Psoas muscle (tissue), 8 donors: ENCODE data around the gene ETS1. TPM values are rescaled to one million over a fixed set of nuclear protein-coding genes. Genes with fewer than 3 reads are reported as not detected.
A peak's percentile ranks its signal among the peaks of the same experiment; 100 is the strongest.

Experiments used
- ATAC-seq, 4 donors: fragments of 200-7000 bp; cut with Tn5 transposase; one replicate each; pipeline ENCODE4 v1.9.1; 2020; ENCODE audit warnings: moderate library complexity in 3 of 4, mild to moderate bottlenecking in 2 of 4
- DNase-seq, 2 donors: peaks; one replicate each; pipeline ENCODE4 v3.0.0-alpha.2; 2020
- H3K27ac ChIP-seq: fragments of 200-600 bp; one replicate; pipeline ENCODE4 v1.8.0; 2022
- H3K27me3 ChIP-seq, 3 donors: fragments of 200-600 bp in 1 of 3; one replicate each; pipeline versions ENCODE4 v1.6.1 to v1.8.0; 2013 to 2022; ENCODE audit warnings: low read length in 2 of 3, mild to moderate bottlenecking in 2 of 3, moderate library complexity in 1 of 3; ENCODE audit not compliant: insufficient read depth in 3 of 3
- H3K36me3 ChIP-seq, 2 donors: fragments of 200-600 bp in 1 of 2; one replicate each; pipeline versions ENCODE4 v1.6.1 to v1.8.0; 2013 to 2022; ENCODE audit warnings: low read depth in 1 of 2, mild to moderate bottlenecking in 1 of 2, moderate library complexity in 1 of 2; ENCODE audit not compliant: insufficient read depth in 1 of 2
- H3K4me1 ChIP-seq: fragments of 200-600 bp; one replicate; pipeline ENCODE4 v1.8.0; 2022
- H3K4me3 ChIP-seq: fragments of 200-600 bp; one replicate; pipeline ENCODE4 v1.8.0; 2022; ENCODE audit warnings: mild to moderate bottlenecking
- H3K9me3 ChIP-seq: fragments of 200-600 bp; one replicate; pipeline ENCODE4 v1.8.0; 2022
- WGBS, 3 donors: extraction: QIAGEN DNeasy Blood & Tissue Kit; methylation state at CpG; one replicate each; pipeline versions ENCODE4 v1.1.6 to v1.1.7; 2013; 5-methylcytosine and 5-hydroxymethylcytosine counted together
- intact Hi-C, 2 donors: fragments of 100-400 bp; cut with DNase I; formaldehyde crosslinking; loops; one replicate each; pipeline versions ENCODE4 v1.11.0 to v1.14.2; 2022
- polyA plus RNA-seq, 3 donors: library from polyadenylated mRNA; stranded (reverse); fragments of 200-250 nt; gene quantifications; one replicate each; pipeline ENCODE4 v1.2.3, GENCODE V29; 2013
- total RNA-seq, 4 donors: library from RNA; stranded (reverse); fragmentation: NEBNext Ultra II Directional in 2 of 4; extraction: Animal tissue kit (Norgen Biotek cat#: 25700) in 2 of 4; gene quantifications; one replicate each; pipeline versions ENCODE4 v1.2.1 to v1.2.4, GENCODE V29; 2021 to 2023
- TF ChIP-seq, protein P1 (sequence below): fragments of 200-600 bp; IDR thresholded peaks from one replicate; pipeline ENCODE4 v1.8.0; 2022; ENCODE audit warnings: antibody characterized with exemption
- donor health status: healthy with polysubstance abuse.
- donor health status: DM: no; HTN: no; CAD: no; lungs with moderate emphysema.
- donor health status: Bipolar disorder and iron deficiency.
- donor health status: healthy.
- donor health status: DM: yes; HTN: yes; CAD: no.
- donor health status: DM: no; HTN: no; CAD: no.
- donor health status: DM: no; HTN: no; CAD: no.
- donor health status: DM: yes; HTN: yes; CAD: no.

ETS1 gene
- total and polyA plus RNA-seq, 7 donors = 8.5 to 32.4 (median 19.3) TPM

- intact Hi-C loops = loop anchor here in 1 of 2 donors (5.0 kb wide), 1 partner anchor 77 kb away; no protein-coding TSS in a partner anchor
- Histone ChIP-seq H3K9me3 (no peaks in the 10 kb centered on the region), H3K4me3 (no peak overlapping the region), H3K4me1 (peaks cover 12% of the 10 kb centered on the region), H3K36me3 (no peaks in the 10 kb centered on the region), H3K27ac (peak overlapping the region; percentile 74), H3K27me3 (no peaks in the 10 kb centered on the region)
- ATAC-seq = no peak
- no peak for DNase-seq
- WGBS, 3 donors = 71 to 91% (median 78%) methylated on average over 4 of the region's 4 CpGs
- TF ChIP-seq, protein P1, sequence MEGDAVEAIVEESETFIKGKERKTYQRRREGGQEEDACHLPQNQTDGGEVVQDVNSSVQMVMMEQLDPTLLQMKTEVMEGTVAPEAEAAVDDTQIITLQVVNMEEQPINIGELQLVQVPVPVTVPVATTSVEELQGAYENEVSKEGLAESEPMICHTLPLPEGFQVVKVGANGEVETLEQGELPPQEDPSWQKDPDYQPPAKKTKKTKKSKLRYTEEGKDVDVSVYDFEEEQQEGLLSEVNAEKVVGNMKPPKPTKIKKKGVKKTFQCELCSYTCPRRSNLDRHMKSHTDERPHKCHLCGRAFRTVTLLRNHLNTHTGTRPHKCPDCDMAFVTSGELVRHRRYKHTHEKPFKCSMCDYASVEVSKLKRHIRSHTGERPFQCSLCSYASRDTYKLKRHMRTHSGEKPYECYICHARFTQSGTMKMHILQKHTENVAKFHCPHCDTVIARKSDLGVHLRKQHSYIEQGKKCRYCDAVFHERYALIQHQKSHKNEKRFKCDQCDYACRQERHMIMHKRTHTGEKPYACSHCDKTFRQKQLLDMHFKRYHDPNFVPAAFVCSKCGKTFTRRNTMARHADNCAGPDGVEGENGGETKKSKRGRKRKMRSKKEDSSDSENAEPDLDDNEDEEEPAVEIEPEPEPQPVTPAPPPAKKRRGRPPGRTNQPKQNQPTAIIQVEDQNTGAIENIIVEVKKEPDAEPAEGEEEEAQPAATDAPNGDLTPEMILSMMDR = no peak
These were observed 37.0 kb downstream of the ETS1 start for GRCh38 chr11:128550261-128550821.

GRCh38 chr11:128549256-128549944 is 38.0 kb downstream of the ETS1 start:
- Histone ChIP-seq H3K4me1 (peaks cover 15% of the 10 kb centered on the region), H3K27me3 (no peaks in the 10 kb centered on the region), H3K4me3 (peak overlapping the region; percentile 69), H3K9me3 (no peaks in the 10 kb centered on the region), H3K36me3 (no peaks in the 10 kb centered on the region), H3K27ac (peak overlapping the region; percentile 74)
- TF ChIP-seq, protein P1 = no peak
- DNase-seq (peak; percentile 73 to 85), ATAC-seq (peak; percentile 40 to 59 (median 52))
- intact Hi-C loops = no loop called here
- 26 to 30% (median 30%) methylated on average over 35 to 37 of the region's 37 CpGs for WGBS, 3 donors

DNA sequence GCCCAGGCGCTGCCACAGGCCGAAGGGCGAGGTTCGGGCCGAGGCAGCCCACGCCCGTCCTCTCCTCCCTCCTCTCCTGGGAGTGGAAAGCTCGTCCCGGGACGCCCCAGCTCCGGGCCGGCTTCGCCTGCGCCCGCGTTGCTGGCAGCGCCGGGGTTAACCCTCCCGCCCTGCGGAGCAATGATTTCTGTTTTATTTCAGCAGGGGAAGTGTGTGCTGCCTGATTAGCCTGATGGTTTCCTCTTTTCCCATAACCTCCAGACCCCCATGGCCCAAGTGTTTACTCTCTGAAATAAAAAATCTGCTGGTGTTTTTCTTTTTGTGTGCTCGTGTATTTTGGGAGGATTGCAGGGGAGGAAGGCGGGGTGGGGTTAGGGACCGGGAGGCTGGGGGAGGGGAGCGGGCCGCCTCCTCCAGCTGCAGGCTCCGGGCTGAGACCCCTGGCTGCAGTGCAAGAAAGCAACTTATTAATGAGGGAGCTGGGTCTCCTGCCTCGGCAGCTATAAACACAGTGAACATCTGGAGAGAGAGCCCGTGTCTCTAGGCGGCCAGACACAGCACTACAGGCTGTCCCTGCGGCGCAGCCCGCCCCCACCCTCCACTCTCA is 38.6 kb downstream of the ETS1 start:
- DNase-seq = peak; percentile 62 to 79

DNA sequence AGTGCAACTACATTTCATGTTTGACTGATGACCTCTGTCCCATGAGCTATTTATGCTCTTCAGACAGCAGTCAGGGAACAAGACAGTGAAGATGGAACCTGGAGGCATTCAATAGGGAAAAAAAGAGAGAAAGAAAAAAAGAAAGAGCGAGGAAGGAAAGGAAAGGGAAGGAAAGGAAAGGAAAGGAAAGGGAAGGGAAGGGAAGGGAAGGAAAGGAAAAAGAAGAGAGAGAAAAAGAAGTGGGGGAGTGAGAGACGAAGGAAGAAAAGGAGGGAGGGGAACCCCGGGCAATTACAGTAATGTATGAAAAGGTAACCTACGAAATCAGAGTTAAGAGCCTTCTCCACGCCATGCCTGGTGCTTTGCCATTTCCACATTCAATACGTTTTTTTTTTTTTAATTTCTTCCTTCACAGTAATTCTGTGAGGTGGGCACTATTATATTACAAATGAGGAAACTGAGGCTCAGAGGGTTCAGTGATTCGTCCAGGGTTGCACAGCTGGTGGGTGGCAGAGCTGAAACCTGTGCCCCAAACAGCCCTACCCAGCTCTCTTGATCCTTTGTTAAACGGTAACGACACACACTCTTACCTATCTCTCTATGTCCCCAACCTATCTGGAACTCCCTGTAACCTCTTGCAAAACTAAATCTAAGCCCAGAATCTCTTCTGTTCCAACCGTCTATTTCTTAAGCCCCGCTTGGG is 39.3 kb downstream of the ETS1 start:
- H3K27me3 ChIP-seq = no peaks in the 10 kb centered on the region
- DNase-seq = no peak
- no peak for ATAC-seq
- no peaks in the 10 kb centered on the region for H3K36me3 ChIP-seq
- peak overlapping the region; percentile 69 for H3K4me3 ChIP-seq
- intact Hi-C loops = loop anchor here in 1 of 2 donors (2.0 kb wide), 1 partner anchor 257 kb away; no protein-coding TSS in a partner anchor
- H3K4me1 ChIP-seq = peaks cover 18% of the 10 kb centered on the region
- H3K9me3 ChIP-seq = no peaks in the 10 kb centered on the region
- H3K27ac ChIP-seq = peak overlapping the region; percentile 63
- WGBS, 3 donors = 50 to 54% (median 51%) methylated on average over 11 of the region's 11 CpGs
- TF ChIP-seq, protein P1 = no peak

More for the DNA sequence above, 38.6 kb downstream of the ETS1 start:
- H3K36me3 ChIP-seq = no peaks in the 10 kb centered on the region
- H3K9me3 ChIP-seq = no peaks in the 10 kb centered on the region
- intact Hi-C loops = no loop called here
- H3K4me3 ChIP-seq = peak overlapping the region; percentile 69
- 0 to 4% (median 2%) methylated on average over 25 to 32 of the region's 32 CpGs for WGBS, 3 donors
- TF ChIP-seq, protein P1 = no peak
- H3K27me3 ChIP-seq = no peaks in the 10 kb centered on the region
- H3K4me1 ChIP-seq = peaks cover 18% of the 10 kb centered on the region
- peak overlapping the region; percentile 74 for H3K27ac ChIP-seq
- ATAC-seq = peak; percentile 67 to 86 (median 73)
